Panc1 (cell line): ENCODE results near the gene AOC1. TPM values are rescaled to one million over a fixed set of nuclear protein-coding genes. Genes with fewer than 3 reads are reported as not detected.

ENCODE experiments used
- ATAC-seq: fragments of 200-7000 bp; cut with Tn5 transposase; 2 replicates; pipeline ENCODE4 v1.9.1; 2020; ENCODE audit warnings: mild to moderate bottlenecking, moderate library complexity
- BruUV-seq: library from RNA; stranded (reverse); fragments of 400-500 nt; replicated peaks from 2 replicates; lab custom pipeline; 2021; lab: Mats Ljungman, UMichigan
- CTCF ChIA-PET: fragments of 300-600 bp; sonication (Branson Sonifier 250); formaldehyde crosslinking; loops from one replicate; lab custom pipeline; 2022; ENCODE audit warnings: antibody characterized with exemption; lab: Charles Lee
- POLR2A ChIA-PET: fragments of 300-600 bp; sonication (Branson Sonifier 250); formaldehyde crosslinking; loops from one replicate; lab custom pipeline; 2022; ENCODE audit warnings: antibody characterized with exemption; lab: Charles Lee
- DNase-seq: peaks from one replicate; pipeline ENCODE4 v3.0.0-alpha.2; 2010; ENCODE audit warnings: low read depth, low spot score
- H3K27ac ChIP-seq: 2 replicates; pipeline ENCODE4 v1.5.1; 2011; ENCODE audit warnings: mild to moderate bottlenecking, low read length, inconsistent platforms
- H3K27me3 ChIP-seq: fragments of 200-500 bp; sonication (Bioruptor generic); 2 replicates; pipeline ENCODE4 v1.6.0; 2014; ENCODE audit warnings: low read length, inconsistent platforms; ENCODE audit not compliant: control insufficient read depth, insufficient read depth
- H3K36me3 ChIP-seq: fragments of 200-500 bp; sonication (Bioruptor generic); 2 replicates; pipeline ENCODE4 v1.5.1; 2014; ENCODE audit warnings: inconsistent platforms, mild to moderate bottlenecking, low read length, moderate library complexity; ENCODE audit not compliant: control insufficient read depth, insufficient read depth
- H3K4me1 ChIP-seq: 2 replicates; pipeline ENCODE4 v1.5.1; 2011; ENCODE audit warnings: inconsistent platforms, mild to moderate bottlenecking, low read length, moderate library complexity; ENCODE audit not compliant: control insufficient read depth, insufficient read depth
- H3K4me3 ChIP-seq, 2 experiments: 2 replicates each; pipeline ENCODE4 v1.5.1; 2011 to 2012; ENCODE audit warnings: low read depth in 2 of 2, low read length in 2 of 2, mild to moderate bottlenecking in 2 of 2, inconsistent platforms in 1 of 2, moderate library complexity in 1 of 2
- H3K9me3 ChIP-seq: fragments of 200-500 bp; sonication (Bioruptor generic); 2 replicates; pipeline ENCODE4 v1.5.1; 2014; ENCODE audit warnings: low read depth, mild to moderate bottlenecking, inconsistent platforms, low read length, moderate library complexity; ENCODE audit not compliant: control insufficient read depth, insufficient read depth
- POLR2AphosphoS5 ChIP-seq: IDR thresholded peaks from 2 replicates; pipeline ENCODE4 v1.6.1; 2012; ENCODE audit warnings: mild to moderate bottlenecking, low read depth, low read length, moderate library complexity
- SIN3A ChIP-seq: IDR thresholded peaks from 2 replicates; pipeline ENCODE4 v1.6.1; 2012; ENCODE audit warnings: low read depth, mild to moderate bottlenecking, low read length, moderate library complexity, borderline replicate concordance; ENCODE audit not compliant: insufficient read depth
- TCF7L2 ChIP-seq: IDR thresholded peaks from 2 replicates; pipeline ENCODE4 v1.6.1; 2011; ENCODE audit warnings: mild to moderate bottlenecking, low read depth, low read length, inconsistent platforms
- in situ Hi-C: cut with HindIII; loops from 2 replicates; pipeline ENCODE4 v1.10.0; 2016; ENCODE audit warnings: low sequenced_read_pairs, low pct_unique_long_range_greater_than_20kb
- intact Hi-C: fragments of 100-400 bp; cut with micrococcal nuclease; formaldehyde crosslinking; loops from one replicate; pipeline ENCODE4 v1.10.0; 2022; ENCODE audit not compliant: unreplicated experiment
- total RNA-seq: library from RNA; stranded (reverse); gene quantifications from one replicate; pipeline ENCODE4 v1.2.1, GENCODE V29; 2021; ENCODE audit not compliant: unreplicated experiment
- TF ChIP-seq, protein P1 (sequence below), 2 experiments: IDR thresholded peaks; 2 replicates each; pipeline ENCODE4 v1.6.1; 2011 to 2012; ENCODE audit warnings: low read depth in 2 of 2, control low read depth in 1 of 2, low read length in 1 of 2, mild to moderate bottlenecking in 1 of 2, moderate library complexity in 1 of 2; ENCODE audit not compliant: insufficient read depth in 1 of 2
- TF ChIP-seq, protein P2 (sequence below): fragments of 450-650 bp; IDR thresholded peaks from 2 replicates; pipeline ENCODE4 v1.5.1; 2017; ENCODE audit warnings: mild to moderate bottlenecking

The AOC1 gene
- total RNA-seq, 1 experiment from 2014 or later, result 0.15 TPM

DNA sequence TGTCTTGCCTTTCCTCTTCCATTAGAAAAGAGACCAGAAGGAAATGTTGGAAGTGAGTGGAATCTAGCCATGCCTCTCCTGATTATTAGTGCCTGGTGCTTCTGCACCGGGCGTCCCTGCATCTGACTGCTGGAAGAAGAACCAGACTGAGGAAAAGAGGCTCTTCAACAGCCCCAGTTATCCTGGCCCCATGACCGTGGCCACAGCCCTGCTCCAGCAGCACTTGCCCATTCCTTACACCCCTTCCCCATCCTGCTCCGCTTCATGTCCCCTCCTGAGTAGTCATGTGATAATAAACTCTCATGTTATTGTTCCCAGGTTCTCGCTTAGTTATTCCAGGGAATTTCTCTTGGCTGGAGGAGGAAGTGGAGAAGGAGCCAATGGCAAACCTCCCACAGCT, 47.5 kb upstream of the AOC1 start:
- TF ChIP-seq TCF7L2 (no peak), POLR2AphosphoS5 (no peak), SIN3A (no peak)
- TF ChIP-seq, protein P1, sequence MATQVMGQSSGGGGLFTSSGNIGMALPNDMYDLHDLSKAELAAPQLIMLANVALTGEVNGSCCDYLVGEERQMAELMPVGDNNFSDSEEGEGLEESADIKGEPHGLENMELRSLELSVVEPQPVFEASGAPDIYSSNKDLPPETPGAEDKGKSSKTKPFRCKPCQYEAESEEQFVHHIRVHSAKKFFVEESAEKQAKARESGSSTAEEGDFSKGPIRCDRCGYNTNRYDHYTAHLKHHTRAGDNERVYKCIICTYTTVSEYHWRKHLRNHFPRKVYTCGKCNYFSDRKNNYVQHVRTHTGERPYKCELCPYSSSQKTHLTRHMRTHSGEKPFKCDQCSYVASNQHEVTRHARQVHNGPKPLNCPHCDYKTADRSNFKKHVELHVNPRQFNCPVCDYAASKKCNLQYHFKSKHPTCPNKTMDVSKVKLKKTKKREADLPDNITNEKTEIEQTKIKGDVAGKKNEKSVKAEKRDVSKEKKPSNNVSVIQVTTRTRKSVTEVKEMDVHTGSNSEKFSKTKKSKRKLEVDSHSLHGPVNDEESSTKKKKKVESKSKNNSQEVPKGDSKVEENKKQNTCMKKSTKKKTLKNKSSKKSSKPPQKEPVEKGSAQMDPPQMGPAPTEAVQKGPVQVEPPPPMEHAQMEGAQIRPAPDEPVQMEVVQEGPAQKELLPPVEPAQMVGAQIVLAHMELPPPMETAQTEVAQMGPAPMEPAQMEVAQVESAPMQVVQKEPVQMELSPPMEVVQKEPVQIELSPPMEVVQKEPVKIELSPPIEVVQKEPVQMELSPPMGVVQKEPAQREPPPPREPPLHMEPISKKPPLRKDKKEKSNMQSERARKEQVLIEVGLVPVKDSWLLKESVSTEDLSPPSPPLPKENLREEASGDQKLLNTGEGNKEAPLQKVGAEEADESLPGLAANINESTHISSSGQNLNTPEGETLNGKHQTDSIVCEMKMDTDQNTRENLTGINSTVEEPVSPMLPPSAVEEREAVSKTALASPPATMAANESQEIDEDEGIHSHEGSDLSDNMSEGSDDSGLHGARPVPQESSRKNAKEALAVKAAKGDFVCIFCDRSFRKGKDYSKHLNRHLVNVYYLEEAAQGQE (IDR thresholded peaks at IDR 0.05; ENCODE audit: insufficient read depth in 1 of 2, low read depth in 2 of 2, low read length in 1 of 2), result no peak
- TF ChIP-seq, protein P2, sequence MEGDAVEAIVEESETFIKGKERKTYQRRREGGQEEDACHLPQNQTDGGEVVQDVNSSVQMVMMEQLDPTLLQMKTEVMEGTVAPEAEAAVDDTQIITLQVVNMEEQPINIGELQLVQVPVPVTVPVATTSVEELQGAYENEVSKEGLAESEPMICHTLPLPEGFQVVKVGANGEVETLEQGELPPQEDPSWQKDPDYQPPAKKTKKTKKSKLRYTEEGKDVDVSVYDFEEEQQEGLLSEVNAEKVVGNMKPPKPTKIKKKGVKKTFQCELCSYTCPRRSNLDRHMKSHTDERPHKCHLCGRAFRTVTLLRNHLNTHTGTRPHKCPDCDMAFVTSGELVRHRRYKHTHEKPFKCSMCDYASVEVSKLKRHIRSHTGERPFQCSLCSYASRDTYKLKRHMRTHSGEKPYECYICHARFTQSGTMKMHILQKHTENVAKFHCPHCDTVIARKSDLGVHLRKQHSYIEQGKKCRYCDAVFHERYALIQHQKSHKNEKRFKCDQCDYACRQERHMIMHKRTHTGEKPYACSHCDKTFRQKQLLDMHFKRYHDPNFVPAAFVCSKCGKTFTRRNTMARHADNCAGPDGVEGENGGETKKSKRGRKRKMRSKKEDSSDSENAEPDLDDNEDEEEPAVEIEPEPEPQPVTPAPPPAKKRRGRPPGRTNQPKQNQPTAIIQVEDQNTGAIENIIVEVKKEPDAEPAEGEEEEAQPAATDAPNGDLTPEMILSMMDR, result no peak
- no peaks in the 10 kb centered on the region for H3K9me3 ChIP-seq
- BruUV-seq, result no TSS peak
- CTCF ChIA-PET, result no interaction called here
- no peaks in the 10 kb centered on the region for H3K4me1 ChIP-seq
- ATAC-seq, result no peak
- H3K36me3 ChIP-seq, result no peaks in the 10 kb centered on the region
- no peak overlapping the region for H3K4me3 ChIP-seq
- DNase-seq, result no peak
- no peak overlapping the region for H3K27ac ChIP-seq
- H3K27me3 ChIP-seq, result no peaks in the 10 kb centered on the region; the same call in 1 of the 2 replicates
- intact Hi-C loops (no loop called here), in situ Hi-C loops (no loop called here)
- POLR2A ChIA-PET, result no interaction called here

DNA sequence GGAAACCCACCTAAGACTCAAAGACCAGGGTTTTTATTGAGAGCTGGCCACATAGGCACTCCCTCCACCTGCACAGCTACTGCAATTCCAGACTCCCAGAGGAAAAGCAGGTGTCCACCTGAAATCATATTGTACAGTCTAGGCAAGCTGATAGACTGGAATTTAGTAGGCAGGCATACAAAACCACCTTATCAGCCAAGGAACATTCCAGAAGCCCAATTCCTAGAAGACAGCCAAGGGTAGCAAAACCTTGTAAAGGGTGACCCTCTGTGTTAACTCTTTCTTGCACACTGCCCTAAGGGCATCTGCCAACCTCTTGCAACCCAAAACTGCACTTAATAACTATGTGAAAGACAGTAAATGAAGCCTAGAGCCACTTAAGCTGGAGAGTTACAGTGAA, 46.5 kb upstream of the AOC1 start:
- H3K36me3 ChIP-seq, result no peaks in the 10 kb centered on the region
- no peak for DNase-seq
- no peak for ATAC-seq
- BruUV-seq, result no TSS peak
- POLR2A ChIA-PET, result no interaction called here
- H3K9me3 ChIP-seq, result no peaks in the 10 kb centered on the region
- no peaks in the 10 kb centered on the region for H3K4me1 ChIP-seq
- no peak overlapping the region for H3K27ac ChIP-seq
- in situ Hi-C loops (no loop called here), intact Hi-C loops (no loop called here)
- no peaks in the 10 kb centered on the region; the same call in 1 of the 2 replicates for H3K27me3 ChIP-seq
- CTCF ChIA-PET, result no interaction called here
- TF ChIP-seq TCF7L2, result no peak
- TF ChIP-seq POLR2AphosphoS5, result no peak
- TF ChIP-seq, protein P2, result no peak
- no peak for TF ChIP-seq SIN3A
- TF ChIP-seq, protein P1 (IDR thresholded peaks at IDR 0.05; ENCODE audit: insufficient read depth in 1 of 2, low read depth in 2 of 2, low read length in 1 of 2), result no peak
- H3K4me3 ChIP-seq, result no peak overlapping the region
